Fibroblast of lung (primary cell): ENCODE data around the gene AFAP1L2. TPM values are rescaled to one million over a fixed set of nuclear protein-coding genes. Genes with fewer than 3 reads are reported as not detected.

Source experiments
- DNase-seq, 2 donors: peaks; one replicate each; pipeline versions ENCODE4 v3.0.0 to v3.0.0-alpha.2; 2010; ENCODE audit warnings: low read depth in 2 of 2
- H2AFZ ChIP-seq: 2 replicates; pipeline ENCODE4 v1.5.1; 2012; ENCODE audit warnings: low read length, control low read depth, inconsistent platforms
- H3K27ac ChIP-seq: 2 replicates; pipeline ENCODE4 v1.5.1; 2011; ENCODE audit warnings: low read length, control low read depth; ENCODE audit not compliant: insufficient read depth
- H3K27me3 ChIP-seq: 2 replicates; pipeline ENCODE4 v1.5.1; 2011; ENCODE audit warnings: mild to moderate bottlenecking, low read length; ENCODE audit not compliant: control insufficient read depth, insufficient read depth
- H3K36me3 ChIP-seq: 2 replicates; pipeline ENCODE4 v1.5.1; 2011; ENCODE audit warnings: low read length; ENCODE audit not compliant: control insufficient read depth, insufficient read depth
- H3K4me1 ChIP-seq: 2 replicates; pipeline ENCODE4 v1.5.1; 2011; ENCODE audit warnings: low read length; ENCODE audit not compliant: control insufficient read depth, insufficient read depth; ENCODE audit errors: extremely low read depth
- H3K4me2 ChIP-seq: 2 replicates; pipeline ENCODE4 v1.5.1; 2011; ENCODE audit warnings: low read length, control low read depth; ENCODE audit not compliant: insufficient read depth; ENCODE audit errors: extremely low read depth
- H3K4me3 ChIP-seq, 4 experiments: fragments of 200-600 bp in 1 of 4; sonication (generic) in 1 of 4; replicated peaks in 1 of 4; 2 replicates each; pipeline ENCODE4 v1.5.1; 2011 to 2016; ENCODE audit warnings: low read length in 4 of 4, low read depth in 3 of 4, mild to moderate bottlenecking in 3 of 4, control low read depth in 2 of 4, inconsistent platforms in 1 of 4, mixed read lengths in 1 of 4; ENCODE audit not compliant: insufficient read depth in 1 of 4; ENCODE audit errors: control extremely low read depth in 1 of 4
- H3K79me2 ChIP-seq: 2 replicates; pipeline ENCODE4 v1.5.1; 2012; ENCODE audit warnings: mild to moderate bottlenecking, low read length, inconsistent platforms; ENCODE audit not compliant: control insufficient read depth, insufficient read depth
- H3K9ac ChIP-seq: 2 replicates; pipeline ENCODE4 v1.5.1; 2011; ENCODE audit warnings: mild to moderate bottlenecking, low read length, control low read depth; ENCODE audit not compliant: insufficient read depth
- H3K9me3 ChIP-seq: 2 replicates; pipeline ENCODE4 v1.5.1; 2012; ENCODE audit warnings: low read depth, low read length; ENCODE audit not compliant: control insufficient read depth, insufficient read depth
- H4K20me1 ChIP-seq: 2 replicates; pipeline ENCODE4 v1.5.1; 2011; ENCODE audit warnings: low read length; ENCODE audit not compliant: control insufficient read depth, insufficient read depth; ENCODE audit errors: extremely low read depth
- CTCF ChIP-seq, 2 donors: IDR thresholded peaks in 1 of 2; conservative IDR thresholded peaks in 1 of 2; 1 replicate in 1 of 2; 2 replicates in 1 of 2; pipeline ENCODE4 v1.5.1; 2011 to 2012; ENCODE audit warnings: low read length in 2 of 2, control low read depth in 1 of 2, inconsistent platforms in 1 of 2, low read depth in 1 of 2, mild to moderate bottlenecking in 1 of 2
- EZH2 ChIP-seq: IDR thresholded peaks from 2 replicates; pipeline ENCODE4 v1.5.1; 2012; ENCODE audit warnings: low read length, control low read depth, mild to moderate bottlenecking; ENCODE audit errors: missing control alignments
- polyA plus RNA-seq, 2 donors: library from polyadenylated mRNA; depleted of rRNA in 1 of 2; stranded (reverse) in 1 of 2; unstranded in 1 of 2; fragments of >200 nt; gene quantifications; 2 replicates each; pipeline ENCODE4 v1.2.1, GENCODE V29; 2011 to 2012; ENCODE audit warnings: missing spikeins in 1 of 2
- total RNA-seq: library from RNA; depleted of rRNA; stranded (reverse); fragments of >200 nt; gene quantifications from 2 replicates; pipeline ENCODE4 v1.2.1, GENCODE V29; 2014

The AFAP1L2 gene
- total and polyA plus RNA-seq, 2 donors (not counting 1 experiment from before 2014, with no cell fraction given) = 0.17 to 9.6 TPM

- no peak overlapping the region for H3K27ac ChIP-seq
- peaks cover 3% of the 10 kb centered on the region for H3K4me1 ChIP-seq
- no peak overlapping the region for H3K9ac ChIP-seq
- H3K36me3 ChIP-seq = no peaks in the 10 kb centered on the region
- no peaks in the 10 kb centered on the region for H3K9me3 ChIP-seq
- H3K4me3 ChIP-seq = no peak overlapping the region
- peaks cover 3% of the 10 kb centered on the region for H3K27me3 ChIP-seq
- no peaks in the 10 kb centered on the region for H3K79me2 ChIP-seq
- no peak overlapping the region for H2AFZ ChIP-seq
- no peak for DNase-seq
- no peak for TF ChIP-seq EZH2
- no peak for TF ChIP-seq CTCF (conservative IDR thresholded peaks at IDR 0.05 in 1 of 2, IDR thresholded peaks at IDR 0.05 in 1 of 2; ENCODE audit: low read depth in 1 of 2, low read length in 2 of 2)
- no peaks in the 10 kb centered on the region for H4K20me1 ChIP-seq
- no peak overlapping the region for H3K4me2 ChIP-seq
Observed at GRCh38 chr10:114288424-114289095, 115.7 kb downstream of the AFAP1L2 start.

- Histone ChIP-seq H4K20me1 (no peaks in the 10 kb centered on the region), H3K4me3 (no peak overlapping the region), H3K4me1 (peaks cover 3% of the 10 kb centered on the region), H3K27me3 (peaks cover 7% of the 10 kb centered on the region), H3K36me3 (no peaks in the 10 kb centered on the region), H2AFZ (no peak overlapping the region), H3K79me2 (no peaks in the 10 kb centered on the region), H3K9ac (no peak overlapping the region), H3K4me2 (no peak overlapping the region), H3K9me3 (no peaks in the 10 kb centered on the region), H3K27ac (no peak overlapping the region)
- no peak for DNase-seq
- TF ChIP-seq CTCF (conservative IDR thresholded peaks at IDR 0.05 in 1 of 2, IDR thresholded peaks at IDR 0.05 in 1 of 2; ENCODE audit: low read depth in 1 of 2, low read length in 2 of 2) = no peak
- TF ChIP-seq EZH2 = no peak
Observed at GRCh38 chr10:114286921-114287320, 117.4 kb downstream of the AFAP1L2 start.

- H2AFZ ChIP-seq = no peak overlapping the region
- no peaks in the 10 kb centered on the region for H3K9me3 ChIP-seq
- H4K20me1 ChIP-seq = no peaks in the 10 kb centered on the region
- H3K27me3 ChIP-seq = peaks cover 7% of the 10 kb centered on the region
- no peaks in the 10 kb centered on the region for H3K79me2 ChIP-seq
- no peak overlapping the region for H3K4me3 ChIP-seq
- no peak for DNase-seq
- no peak overlapping the region for H3K4me2 ChIP-seq
- peaks cover 3% of the 10 kb centered on the region for H3K4me1 ChIP-seq
- H3K27ac ChIP-seq = no peak overlapping the region
- no peaks in the 10 kb centered on the region for H3K36me3 ChIP-seq
- H3K9ac ChIP-seq = no peak overlapping the region
- TF ChIP-seq EZH2 (no peak), CTCF (conservative IDR thresholded peaks at IDR 0.05 in 1 of 2, IDR thresholded peaks at IDR 0.05 in 1 of 2; ENCODE audit: low read depth in 1 of 2, low read length in 2 of 2) (no peak)
Observed at GRCh38 chr10:114285961-114286441, 118.3 kb downstream of the AFAP1L2 start.
